Fibroblast of lung (primary cell): ENCODE results near the gene TSPYL2.

Experiments
- CTCF ChIP-seq, 2 donors: IDR thresholded peaks in 1 of 2; conservative IDR thresholded peaks in 1 of 2; 1 replicate in 1 of 2; 2 replicates in 1 of 2; pipeline ENCODE4 v1.5.1; 2011 to 2012; ENCODE audit warnings: low read length in 2 of 2, control low read depth in 1 of 2, inconsistent platforms in 1 of 2, low read depth in 1 of 2, mild to moderate bottlenecking in 1 of 2
- EZH2 ChIP-seq: IDR thresholded peaks from 2 replicates; pipeline ENCODE4 v1.5.1; 2012; ENCODE audit warnings: low read length, control low read depth, mild to moderate bottlenecking; ENCODE audit errors: missing control alignments

DNA sequence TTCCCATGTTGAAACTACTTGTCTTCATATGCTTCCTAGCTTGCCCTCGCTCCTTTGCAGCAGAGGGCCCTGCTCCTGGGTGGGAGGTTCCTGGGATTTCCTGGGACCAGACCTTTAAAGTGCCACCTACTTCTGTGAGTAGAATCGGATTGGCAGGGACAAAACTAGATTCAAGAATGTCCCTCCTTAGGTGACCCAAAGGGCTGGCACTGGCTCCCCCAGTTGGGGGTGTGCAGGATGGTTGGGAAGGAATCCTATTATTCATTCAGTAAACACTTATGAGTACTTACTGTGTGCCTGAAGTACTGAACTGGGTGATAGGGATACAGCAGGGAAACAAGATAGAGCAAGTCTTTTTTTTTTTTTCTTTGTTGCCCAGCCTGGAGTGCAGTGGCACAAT is 9.2 kb downstream of the TSPYL2 start:
- TF ChIP-seq CTCF (conservative IDR thresholded peaks at IDR 0.05 in 1 of 2, IDR thresholded peaks at IDR 0.05 in 1 of 2; ENCODE audit: low read depth in 1 of 2, low read length in 2 of 2) (no peak), EZH2 (no peak)
